A204.1 (cell line): Measurements from ENCODE around the gene VWA5B1.

ENCODE experiments used
- FAIRE-seq: peaks from 2 replicates; lab custom pipeline; 2012; peaks lifted over from hg19 to GRCh38; lab: Jason Lieb, UNC

The VWA5B1 gene

DNA sequence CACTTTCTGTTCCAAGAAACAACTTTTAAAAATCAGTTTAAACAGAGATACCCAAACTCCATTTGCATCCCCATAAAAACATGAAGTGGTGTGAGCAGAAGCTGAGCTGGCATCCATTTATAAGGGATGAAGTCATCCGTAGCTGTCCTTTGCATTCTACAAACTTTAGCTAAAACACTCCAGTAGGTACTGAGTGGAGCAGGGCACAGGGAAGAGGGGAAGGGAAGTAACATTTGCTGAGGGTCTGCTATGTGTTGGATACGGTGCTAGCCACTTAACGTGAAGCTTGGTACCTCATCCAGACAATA is 32.9 kb downstream of the VWA5B1 start:
- no peak for FAIRE-seq

GRCh38 chr1:20324704-20325406 is 34.2 kb downstream of the VWA5B1 start:
- FAIRE-seq = no peak

- FAIRE-seq = no peak
These were observed 34.8 kb downstream of the VWA5B1 start for GRCh38 chr1:20325407-20325843.

DNA sequence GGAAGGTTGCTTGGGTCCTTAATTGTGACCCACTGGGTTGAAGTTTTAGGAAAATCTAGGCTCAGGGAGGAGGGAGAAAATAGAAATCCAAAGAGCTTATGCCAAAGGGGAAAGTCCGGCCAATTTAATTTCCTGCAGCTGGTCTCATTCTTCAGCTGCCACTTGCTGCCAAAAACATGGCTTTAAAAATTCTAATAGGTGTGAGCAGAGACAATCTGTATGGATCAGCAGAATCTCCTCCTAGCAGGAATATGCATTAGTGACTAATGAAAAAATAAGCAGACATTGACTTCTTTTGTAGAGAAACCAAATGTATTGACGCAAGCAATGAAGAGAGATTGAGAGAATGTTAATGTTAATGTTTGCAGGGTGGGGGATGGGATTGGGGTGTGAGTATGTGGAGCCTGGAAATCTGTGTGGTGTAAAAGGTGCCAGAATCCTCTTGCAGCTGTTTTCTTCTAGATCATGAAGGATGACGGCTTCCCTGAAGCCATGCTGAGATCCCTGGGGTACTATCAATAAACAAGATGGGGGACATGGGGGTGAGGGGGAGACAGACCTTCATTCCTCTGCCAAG is 35.3 kb downstream of the VWA5B1 start:
- FAIRE-seq = no peak

DNA sequence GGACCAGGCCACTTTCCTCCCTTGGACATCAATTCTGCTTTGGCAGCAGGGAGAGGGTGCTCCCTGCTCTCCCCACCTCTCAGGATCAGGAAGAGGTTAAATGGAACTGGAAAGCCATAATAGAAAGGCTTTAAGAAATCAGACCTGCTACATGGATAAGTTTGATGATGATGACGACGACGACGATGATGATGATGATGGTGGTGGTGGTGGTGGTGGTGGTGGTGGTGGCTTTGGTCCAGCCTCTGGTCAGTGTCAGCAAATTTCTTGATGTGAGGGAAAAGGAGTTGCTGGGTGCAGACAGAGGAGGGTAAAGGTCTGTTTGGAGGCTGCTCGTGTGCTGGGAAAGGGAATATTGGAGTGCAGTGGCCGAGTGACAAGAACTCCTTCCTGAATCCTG is 36.8 kb downstream of the VWA5B1 start:
- FAIRE-seq = no peak

DNA sequence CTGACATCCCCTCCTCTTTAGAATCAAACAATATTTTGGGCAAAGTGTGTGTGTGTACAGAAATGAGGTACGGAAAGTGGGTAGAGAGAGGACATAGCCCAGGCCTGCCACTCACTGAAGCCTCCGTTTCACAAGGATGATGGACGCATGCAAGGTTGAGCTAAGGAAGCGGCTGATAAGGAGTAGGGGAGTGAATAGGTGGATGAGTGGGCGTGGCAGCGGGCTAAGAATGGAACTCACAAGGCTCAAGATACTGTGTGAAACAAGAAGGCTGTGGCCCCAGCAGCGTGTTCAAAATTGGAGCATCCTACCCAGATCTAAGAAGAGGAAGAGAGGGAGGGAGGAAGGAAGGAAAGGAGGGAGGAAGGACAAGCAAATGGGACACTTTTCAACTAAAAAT is 37.5 kb downstream of the VWA5B1 start:
- FAIRE-seq = no peak

DNA sequence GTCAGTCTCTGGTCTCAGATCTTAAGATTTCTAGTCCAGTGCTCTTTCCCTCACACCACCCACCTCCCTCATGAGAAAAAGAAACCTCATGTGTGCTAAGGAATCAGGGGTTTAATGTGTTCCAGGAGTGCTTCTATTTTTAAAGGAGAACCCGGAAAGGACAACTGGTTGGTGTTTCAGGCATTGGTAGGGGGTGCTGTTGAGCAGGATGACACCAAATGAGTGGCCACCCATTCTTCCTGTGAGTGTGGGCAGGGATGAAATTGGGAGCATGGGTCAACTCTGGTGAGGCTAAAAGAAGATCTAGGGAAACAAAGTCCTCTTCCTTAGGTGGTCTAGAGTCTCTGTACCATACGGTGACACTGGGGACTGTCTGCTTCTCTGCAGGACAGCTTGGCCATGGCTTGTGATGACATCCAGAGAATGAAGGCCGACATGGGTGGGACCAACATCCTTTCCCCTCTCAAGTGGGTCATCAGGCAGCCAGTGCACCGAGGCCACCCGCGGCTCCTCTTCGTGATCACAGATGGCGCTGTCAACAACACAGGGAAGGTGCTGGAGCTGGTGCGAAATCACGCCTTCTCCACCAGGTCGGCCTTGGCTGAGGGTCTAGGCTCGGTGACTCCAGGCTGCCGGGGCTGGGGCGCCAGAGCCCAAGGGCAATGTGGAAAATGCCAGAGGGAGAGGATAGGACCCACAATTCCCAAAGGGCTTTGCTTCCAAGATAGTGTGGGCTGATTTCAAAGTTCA is 39.3 kb downstream of the VWA5B1 start:
- FAIRE-seq = no peak

GRCh38 chr1:20334103-20334502 is 43.4 kb downstream of the VWA5B1 start:
- FAIRE-seq = no peak

DNA sequence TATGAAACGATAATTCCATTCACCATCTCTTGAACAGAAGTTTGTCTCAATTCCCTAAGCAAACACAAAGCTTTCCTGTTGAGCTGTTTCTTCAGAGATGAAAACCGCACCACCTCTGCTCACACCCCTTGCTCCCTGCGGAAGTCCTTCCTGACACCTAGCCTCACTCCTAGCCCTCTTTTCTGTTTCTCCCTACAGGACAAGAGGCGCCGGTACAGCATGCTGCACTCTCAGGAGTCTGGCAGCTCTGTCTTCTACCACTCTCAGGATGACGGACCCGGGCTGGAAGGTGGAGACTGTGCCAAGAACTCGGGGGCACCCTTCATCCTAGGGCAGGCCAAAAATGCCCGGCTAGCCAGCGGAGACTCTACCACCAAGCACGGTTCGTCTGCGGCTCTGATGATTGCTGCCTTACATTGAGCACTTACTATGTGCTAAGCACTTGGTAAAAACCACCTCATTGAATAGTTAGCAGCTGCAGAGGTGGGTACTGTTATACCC is 45.5 kb downstream of the VWA5B1 start:
- no peak for FAIRE-seq

GRCh38 chr1:20337581-20337980 is 46.9 kb downstream of the VWA5B1 start:
- no peak for FAIRE-seq

GRCh38 chr1:20339811-20340457 is 49.3 kb downstream of the VWA5B1 start:
- FAIRE-seq = no peak

DNA sequence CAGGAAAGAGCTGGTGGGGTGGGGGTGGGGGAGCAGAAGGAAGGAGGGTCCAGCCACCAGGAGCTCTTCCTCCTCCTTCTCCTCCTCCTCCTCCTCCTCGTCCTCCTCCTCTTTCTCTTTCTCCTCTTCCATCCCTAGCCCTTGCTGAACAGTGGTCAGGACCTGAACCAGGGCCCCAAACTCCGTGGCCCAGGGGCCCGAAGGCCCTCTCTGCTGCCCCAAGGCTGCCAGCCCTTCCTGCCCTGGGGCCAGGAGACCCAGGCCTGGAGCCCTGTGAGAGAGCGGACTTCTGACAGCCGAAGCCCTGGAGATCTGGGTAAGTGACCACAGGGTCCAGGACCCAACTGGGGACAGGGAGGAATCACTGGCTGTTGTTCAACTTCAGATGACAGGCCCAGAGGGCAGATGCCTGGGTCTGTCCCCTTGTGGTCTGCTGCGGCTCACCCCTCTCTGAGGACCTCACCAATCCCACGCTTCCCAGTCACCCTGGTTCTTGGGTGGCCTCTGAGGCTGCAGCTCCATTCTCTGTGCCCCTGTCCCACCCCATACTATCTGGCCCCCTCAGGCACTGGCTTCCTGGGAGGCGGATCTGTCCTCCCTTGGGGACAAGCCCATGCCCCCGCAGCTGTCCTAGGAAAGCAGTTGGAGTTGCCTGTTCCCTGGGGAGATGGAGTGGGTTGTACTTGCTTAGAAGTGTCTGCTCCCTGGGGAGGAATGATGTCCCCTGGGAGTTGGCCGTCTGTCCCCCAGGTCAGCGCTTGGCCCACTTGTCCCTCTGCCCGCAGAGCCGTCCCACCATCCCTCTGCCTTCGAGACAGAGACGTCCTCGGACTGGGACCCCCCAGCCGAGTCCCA is 51.8 kb downstream of the VWA5B1 start:
- no peak for FAIRE-seq

GRCh38 chr1:20343149-20343937 is 52.7 kb downstream of the VWA5B1 start:
- no peak for FAIRE-seq

DNA sequence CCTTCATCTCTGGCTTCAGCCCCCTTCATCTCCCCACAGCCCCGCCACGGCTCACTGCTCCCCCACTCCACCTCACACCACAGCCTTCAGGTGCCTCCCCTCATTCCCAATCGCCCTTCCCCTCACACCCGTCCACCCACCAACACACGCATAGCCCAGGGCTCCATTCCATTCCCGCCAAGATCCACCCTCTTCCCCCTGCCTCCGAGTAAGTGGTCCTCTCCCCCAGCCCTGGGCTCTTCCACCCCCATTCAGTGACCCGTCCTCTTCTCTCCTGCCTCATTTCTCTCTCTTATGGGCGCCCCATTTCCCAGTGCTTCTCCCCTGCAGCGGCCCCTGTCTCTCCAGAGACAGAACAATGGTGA is 53.2 kb downstream of the VWA5B1 start:
- FAIRE-seq = no peak

DNA sequence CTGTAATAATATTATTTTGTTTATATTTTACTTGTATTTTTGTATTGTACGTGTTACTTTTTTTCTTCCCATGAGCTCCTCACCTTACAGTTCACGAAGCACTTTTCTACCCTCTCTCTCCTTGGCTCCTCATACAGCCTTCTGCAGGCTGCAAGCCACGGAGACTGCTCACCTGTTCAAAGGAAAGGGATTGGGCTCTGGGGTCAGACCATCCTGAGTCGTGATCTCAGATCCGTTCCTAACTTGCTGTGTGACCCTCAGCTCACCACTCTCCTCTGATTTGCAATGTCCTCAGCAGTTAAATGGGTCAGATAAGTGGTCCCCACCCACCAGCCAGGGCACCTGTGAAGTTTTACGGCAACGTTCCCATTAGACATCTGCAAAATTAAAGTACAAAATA is 54.1 kb downstream of the VWA5B1 start:
- FAIRE-seq = no peak

DNA sequence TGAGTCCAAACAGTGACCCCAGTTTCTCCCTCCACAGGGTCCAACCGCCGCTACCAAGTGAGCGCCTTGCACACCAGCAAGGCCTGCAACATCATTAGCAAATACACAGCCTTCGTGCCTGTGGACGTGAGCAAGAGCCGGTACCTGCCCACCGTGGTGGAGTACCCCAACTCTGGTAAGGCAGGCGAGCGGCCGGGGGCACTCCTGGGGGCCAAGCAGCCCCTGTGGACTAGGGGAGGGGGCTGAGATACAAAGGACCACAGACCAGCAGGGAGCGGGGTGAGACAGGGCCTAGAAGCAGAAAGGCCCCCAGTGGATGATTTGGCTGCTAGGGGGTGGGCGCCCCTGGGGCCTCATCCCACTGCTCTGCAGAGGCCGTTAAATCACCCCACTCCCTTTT is 54.7 kb downstream of the VWA5B1 start:
- no peak for FAIRE-seq

- no peak for FAIRE-seq
These were observed 55.8 kb downstream of the VWA5B1 start for GRCh38 chr1:20346433-20346832.

GRCh38 chr1:20347699-20348098 is 57.0 kb downstream of the VWA5B1 start:
- FAIRE-seq = no peak

GRCh38 chr1:20348326-20348915 is 57.7 kb downstream of the VWA5B1 start:
- FAIRE-seq = no peak

GRCh38 chr1:20349561-20349960 is 58.9 kb downstream of the VWA5B1 start:
- no peak for FAIRE-seq

DNA sequence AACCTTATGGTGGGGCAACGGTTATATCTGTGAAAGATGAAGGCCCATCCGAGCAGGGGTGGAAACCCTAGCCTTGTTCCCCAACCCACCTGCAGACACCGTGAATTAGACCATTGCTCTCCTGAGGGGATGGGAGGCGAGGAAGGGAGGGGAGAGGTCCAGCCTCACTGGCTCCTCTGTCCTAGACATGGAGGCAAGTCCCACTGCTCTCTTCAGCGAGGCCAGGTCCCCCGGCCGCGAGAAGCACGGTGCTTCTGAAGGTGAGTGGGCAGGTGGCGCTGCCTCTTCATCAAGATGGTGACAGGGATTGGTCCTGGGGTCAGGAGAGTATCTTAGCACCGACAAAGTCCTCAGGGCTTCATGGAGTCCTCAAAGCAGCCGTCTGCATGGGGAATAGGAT is 59.3 kb downstream of the VWA5B1 start:
- FAIRE-seq = no peak
